Fibroblast of the aortic adventitia (primary cell): ENCODE measurements around the gene NFIA. TPM values are rescaled to one million over a fixed set of nuclear protein-coding genes. Genes with fewer than 3 reads are reported as not detected.

Source experiments
- DNase-seq: peaks from one replicate; pipeline ENCODE4 v3.0.0-alpha.2; 2010; ENCODE audit warnings: low read depth
- H3K4me3 ChIP-seq: 2 replicates; pipeline ENCODE4 v1.5.1; 2011; ENCODE audit warnings: low read depth, mild to moderate bottlenecking, control low read depth, low read length, moderate library complexity
- CTCF ChIP-seq: IDR thresholded peaks from 2 replicates; pipeline ENCODE4 v1.5.1; 2011; ENCODE audit warnings: mild to moderate bottlenecking, low read length, control low read depth, inconsistent platforms; ENCODE audit not compliant: insufficient read depth
- total RNA-seq: library from RNA; depleted of rRNA; stranded (reverse); fragments of >200 nt; gene quantifications from 2 replicates; pipeline ENCODE4 v1.2.3, GENCODE V29; 2012; ENCODE audit warnings: low replicate concordance

The NFIA gene
- total RNA-seq, 1 donor = 32.0 TPM

- no peak overlapping the region for H3K4me3 ChIP-seq
- TF ChIP-seq CTCF = no peak
- no peak for DNase-seq
Measured at GRCh38 chr1:61370177-61370912, 288.0 kb downstream of the NFIA start.

GRCh38 chr1:61370913-61371279, 288.5 kb downstream of the NFIA start:
- no peak overlapping the region for H3K4me3 ChIP-seq
- DNase-seq = no peak
- no peak for TF ChIP-seq CTCF

GRCh38 chr1:61372944-61373343, 290.6 kb downstream of the NFIA start:
- no peak for TF ChIP-seq CTCF
- DNase-seq = no peak
- no peak overlapping the region for H3K4me3 ChIP-seq

- no peak overlapping the region for H3K4me3 ChIP-seq
- DNase-seq = no peak
- no peak for TF ChIP-seq CTCF
Measured at GRCh38 chr1:61374156-61374555, 291.8 kb downstream of the NFIA start.

GRCh38 chr1:61375082-61375880, 292.9 kb downstream of the NFIA start:
- no peak for DNase-seq
- TF ChIP-seq CTCF = no peak
- H3K4me3 ChIP-seq = no peak overlapping the region

- DNase-seq = no peak
- TF ChIP-seq CTCF = no peak
- H3K4me3 ChIP-seq = no peak overlapping the region
Measured at GRCh38 chr1:61376151-61376550, 293.8 kb downstream of the NFIA start.
